ENCODE measurements around the gene PLAAT2. TPM values are rescaled to one million over a fixed set of nuclear protein-coding genes. Genes with fewer than 3 reads are reported as not detected.

Gene PLAAT2
- total RNA-seq, 1 donor from 2014 or later: 2.9 TPM

DNA sequence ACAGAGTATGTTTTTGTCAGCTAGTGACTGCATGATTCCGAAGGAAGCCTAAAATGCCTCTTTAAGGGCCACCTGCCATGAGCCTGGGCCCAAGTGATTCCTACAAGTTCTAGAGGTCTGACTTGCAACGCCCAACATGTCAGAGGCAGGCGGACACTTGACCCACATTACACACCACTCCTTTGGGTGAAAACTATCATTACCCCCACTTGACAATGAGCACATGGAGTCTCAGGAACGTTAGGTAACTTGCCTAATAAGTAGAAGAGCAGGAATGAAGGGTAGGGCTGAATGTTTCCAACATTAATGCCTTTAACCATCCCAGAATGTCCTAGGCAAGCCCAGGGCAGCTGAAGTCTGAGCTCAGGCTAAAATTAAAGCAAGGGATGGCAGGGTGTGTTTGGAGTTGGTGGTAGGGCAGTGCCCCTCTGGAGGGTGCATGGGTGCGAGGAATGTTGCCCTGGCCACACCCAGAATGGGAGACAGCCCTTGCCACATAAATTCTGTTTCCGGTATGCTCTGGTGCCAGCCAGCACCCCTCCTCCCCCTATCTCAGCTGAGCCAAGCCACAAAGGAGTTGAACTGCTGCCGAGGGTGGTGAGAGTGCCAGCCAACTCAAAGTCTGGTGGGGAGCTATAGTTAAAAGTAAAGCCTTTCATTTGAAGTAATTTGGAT, 2.5 kb downstream of the PLAAT2 start:
- peak; percentile 90 to 93 for ATAC-seq
- H3K4me3 ChIP-seq: no peak overlapping the region
- intact Hi-C loops (cut with DNase I): no loop called here

DNA sequence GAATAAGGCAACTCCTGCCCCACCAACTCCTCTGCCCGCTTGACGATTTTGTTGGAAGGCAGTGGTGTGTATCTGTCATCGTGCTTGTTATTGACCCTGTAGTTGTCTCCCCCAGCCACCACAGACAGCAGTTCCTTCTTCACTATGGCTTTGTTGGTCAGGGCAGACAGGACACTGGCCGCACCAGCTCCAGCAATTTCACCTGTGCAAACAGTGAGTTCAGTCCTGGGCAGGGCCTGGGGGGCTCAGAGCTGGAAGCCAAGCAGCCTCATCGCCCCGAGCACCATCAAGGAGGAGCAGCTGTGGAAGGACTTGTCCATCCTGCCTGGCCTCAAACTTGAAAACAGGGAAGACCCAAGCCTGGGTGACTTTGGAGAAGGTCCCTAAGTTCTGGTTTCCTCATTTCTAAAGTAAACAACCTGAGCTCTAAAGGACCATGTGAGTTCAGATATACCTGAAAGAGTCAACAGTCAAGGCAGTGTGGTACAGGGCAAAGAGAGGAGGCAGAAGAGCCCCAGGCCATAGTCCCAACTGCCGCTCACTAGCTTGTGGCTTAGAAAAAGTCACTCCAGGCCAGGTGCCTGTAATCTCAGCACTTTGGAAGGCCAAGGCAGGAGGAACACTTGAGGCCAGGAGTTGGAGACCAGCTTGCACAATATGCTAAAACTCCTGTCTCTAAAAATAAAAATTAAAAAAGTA, 4.6 kb downstream of the PLAAT2 start:
- H3K27ac ChIP-seq: peak overlapping the region; percentile 62

More for the DNA sequence above, 2.5 kb downstream of the PLAAT2 start:
- no peaks in the 10 kb centered on the region for H3K27me3 ChIP-seq (ENCODE audit: low read depth)
- H3K4me1 ChIP-seq: peaks cover 31% of the 10 kb centered on the region
- peak; percentile 83 for DNase-seq
- no peaks in the 10 kb centered on the region for H3K36me3 ChIP-seq
- H3K27ac ChIP-seq: peak overlapping the region; percentile 82
- H3K9me3 ChIP-seq: no peaks in the 10 kb centered on the region
- TF ChIP-seq, protein P1, sequence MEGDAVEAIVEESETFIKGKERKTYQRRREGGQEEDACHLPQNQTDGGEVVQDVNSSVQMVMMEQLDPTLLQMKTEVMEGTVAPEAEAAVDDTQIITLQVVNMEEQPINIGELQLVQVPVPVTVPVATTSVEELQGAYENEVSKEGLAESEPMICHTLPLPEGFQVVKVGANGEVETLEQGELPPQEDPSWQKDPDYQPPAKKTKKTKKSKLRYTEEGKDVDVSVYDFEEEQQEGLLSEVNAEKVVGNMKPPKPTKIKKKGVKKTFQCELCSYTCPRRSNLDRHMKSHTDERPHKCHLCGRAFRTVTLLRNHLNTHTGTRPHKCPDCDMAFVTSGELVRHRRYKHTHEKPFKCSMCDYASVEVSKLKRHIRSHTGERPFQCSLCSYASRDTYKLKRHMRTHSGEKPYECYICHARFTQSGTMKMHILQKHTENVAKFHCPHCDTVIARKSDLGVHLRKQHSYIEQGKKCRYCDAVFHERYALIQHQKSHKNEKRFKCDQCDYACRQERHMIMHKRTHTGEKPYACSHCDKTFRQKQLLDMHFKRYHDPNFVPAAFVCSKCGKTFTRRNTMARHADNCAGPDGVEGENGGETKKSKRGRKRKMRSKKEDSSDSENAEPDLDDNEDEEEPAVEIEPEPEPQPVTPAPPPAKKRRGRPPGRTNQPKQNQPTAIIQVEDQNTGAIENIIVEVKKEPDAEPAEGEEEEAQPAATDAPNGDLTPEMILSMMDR (IDR thresholded peaks at IDR 0.05): no peak

DNA sequence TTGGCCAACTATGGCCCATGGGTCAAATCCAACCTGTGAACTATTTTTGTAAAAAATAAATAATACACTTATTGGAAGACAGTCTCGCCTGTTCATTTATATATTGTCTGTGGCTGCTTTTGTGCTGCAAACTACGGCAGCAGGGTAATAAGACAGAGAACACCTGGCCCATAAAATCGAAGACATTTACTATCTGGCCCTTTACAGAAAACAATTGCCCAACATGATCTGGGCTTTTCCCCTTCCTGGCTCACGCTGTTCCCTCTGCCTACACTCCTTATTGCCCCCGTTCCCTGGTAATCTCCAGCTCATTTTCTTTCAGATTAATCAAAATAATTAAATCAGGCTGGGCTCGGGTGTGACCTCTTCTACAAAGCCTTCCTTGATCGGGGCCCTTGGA, 5.6 kb downstream of the PLAAT2 start:
- Histone ChIP-seq H3K9me3 (no peaks in the 10 kb centered on the region), H3K4me3 (no peak overlapping the region), H3K27me3 (ENCODE audit: low read depth) (no peaks in the 10 kb centered on the region), H3K4me1 (peaks cover 33% of the 10 kb centered on the region), H3K27ac (no peak overlapping the region), H3K36me3 (no peaks in the 10 kb centered on the region)
- DNase-seq (no peak), ATAC-seq (no peak)
- intact Hi-C loops (cut with DNase I): no loop called here
- TF ChIP-seq, protein P1 (IDR thresholded peaks at IDR 0.05): no peak

More for the DNA sequence above, 4.6 kb downstream of the PLAAT2 start:
- Histone ChIP-seq H3K4me3 (no peak overlapping the region), H3K36me3 (no peaks in the 10 kb centered on the region), H3K4me1 (peaks cover 27% of the 10 kb centered on the region), H3K27me3 (ENCODE audit: low read depth) (no peaks in the 10 kb centered on the region), H3K9me3 (no peaks in the 10 kb centered on the region)
- intact Hi-C loops (cut with DNase I): no loop called here
- ATAC-seq: peak in 1 of 2 donors; percentile 36
- TF ChIP-seq, protein P1 (IDR thresholded peaks at IDR 0.05): no peak
- DNase-seq: no peak

DNA sequence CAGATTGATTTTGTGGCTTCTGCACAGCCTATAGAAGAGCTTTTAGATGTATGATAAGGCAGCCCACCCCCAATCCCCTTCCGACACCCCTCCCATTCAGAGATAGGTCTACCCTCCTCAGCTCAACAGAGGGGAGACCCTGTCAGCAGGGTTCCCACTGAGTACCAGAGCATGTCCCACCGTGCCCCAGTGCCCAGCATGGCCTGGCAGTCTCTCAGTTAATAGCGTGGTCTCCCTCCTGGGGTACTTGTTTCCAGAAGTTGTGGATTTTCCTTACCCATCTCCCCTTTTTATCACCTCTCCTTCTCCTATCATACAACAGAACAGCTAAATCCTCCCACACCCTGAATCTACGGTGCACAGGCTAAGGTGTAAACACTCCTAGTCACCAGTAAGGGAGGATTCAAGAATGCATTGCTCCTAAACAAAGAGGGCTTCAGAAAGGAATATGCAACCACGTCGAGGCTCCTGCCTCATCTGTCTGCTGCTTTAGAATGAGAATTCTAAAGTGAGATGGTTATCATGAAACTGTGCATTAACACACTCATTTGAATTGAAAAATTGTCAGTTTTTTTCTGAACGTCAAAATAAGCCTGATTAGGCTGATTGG, 6.7 kb downstream of the PLAAT2 start:
- ATAC-seq (no peak), DNase-seq (no peak)
- Histone ChIP-seq H3K4me3 (no peak overlapping the region), H3K27ac (no peak overlapping the region), H3K9me3 (no peaks in the 10 kb centered on the region), H3K27me3 (ENCODE audit: low read depth) (no peaks in the 10 kb centered on the region), H3K4me1 (peaks cover 33% of the 10 kb centered on the region), H3K36me3 (no peaks in the 10 kb centered on the region)
- TF ChIP-seq, protein P1 (IDR thresholded peaks at IDR 0.05): no peak
- intact Hi-C loops (cut with DNase I): no loop called here

DNA sequence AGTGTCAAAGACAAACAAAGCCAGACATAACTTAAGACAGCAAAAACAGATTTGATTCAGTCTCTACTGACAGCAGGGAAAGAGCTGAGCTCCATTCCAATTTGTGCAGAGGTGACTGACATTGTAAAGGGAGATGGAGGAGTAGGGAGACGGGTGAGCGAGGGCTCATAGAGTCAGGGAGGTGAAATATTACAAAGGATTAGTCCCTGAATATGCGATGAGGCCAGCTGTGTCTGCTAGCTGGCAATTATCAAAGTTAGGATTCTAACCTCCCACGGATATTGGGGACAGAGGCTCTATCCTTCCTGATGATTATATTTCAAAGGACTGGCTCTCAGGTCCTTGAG, 8.3 kb downstream of the PLAAT2 start:
- Histone ChIP-seq H3K27ac (no peak overlapping the region), H3K4me3 (no peak overlapping the region), H3K27me3 (ENCODE audit: low read depth) (no peaks in the 10 kb centered on the region), H3K9me3 (no peaks in the 10 kb centered on the region), H3K4me1 (peaks cover 24% of the 10 kb centered on the region), H3K36me3 (no peaks in the 10 kb centered on the region)
- TF ChIP-seq, protein P1 (IDR thresholded peaks at IDR 0.05): no peak
- intact Hi-C loops (cut with DNase I): no loop called here
- no peak for DNase-seq
- ATAC-seq: no peak
